GM12874 (cell line): ENCODE results near the gene PNPLA8.
A peak's percentile ranks its signal among the peaks of the same experiment; 100 is the strongest.

Experiments used
- TF ChIP-seq, protein P1 (sequence below): IDR thresholded peaks from 2 replicates; pipeline ENCODE4 v1.5.1; 2011; ENCODE audit warnings: low read depth, mild to moderate bottlenecking, control low read depth, low read length, moderate library complexity; ENCODE audit not compliant: insufficient read depth

Gene PNPLA8

DNA sequence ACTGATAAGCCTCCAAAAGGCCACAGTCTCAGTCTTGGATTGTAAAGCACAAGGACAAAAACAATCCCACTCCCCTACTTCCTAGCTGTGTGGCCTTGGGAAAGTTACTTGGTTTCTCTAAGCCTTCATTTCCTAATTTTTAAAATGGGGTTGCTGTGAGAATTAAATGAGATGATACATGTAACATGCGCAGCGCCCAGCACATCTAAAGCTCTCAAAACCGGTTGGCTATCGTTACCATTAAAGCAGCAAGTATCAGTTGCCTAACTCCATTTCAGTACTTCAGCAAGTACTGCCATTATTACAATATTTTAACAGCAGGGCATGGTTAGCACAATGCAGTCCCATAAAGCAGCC lies 71.6 kb downstream of the PNPLA8 start:
- TF ChIP-seq, protein P1, sequence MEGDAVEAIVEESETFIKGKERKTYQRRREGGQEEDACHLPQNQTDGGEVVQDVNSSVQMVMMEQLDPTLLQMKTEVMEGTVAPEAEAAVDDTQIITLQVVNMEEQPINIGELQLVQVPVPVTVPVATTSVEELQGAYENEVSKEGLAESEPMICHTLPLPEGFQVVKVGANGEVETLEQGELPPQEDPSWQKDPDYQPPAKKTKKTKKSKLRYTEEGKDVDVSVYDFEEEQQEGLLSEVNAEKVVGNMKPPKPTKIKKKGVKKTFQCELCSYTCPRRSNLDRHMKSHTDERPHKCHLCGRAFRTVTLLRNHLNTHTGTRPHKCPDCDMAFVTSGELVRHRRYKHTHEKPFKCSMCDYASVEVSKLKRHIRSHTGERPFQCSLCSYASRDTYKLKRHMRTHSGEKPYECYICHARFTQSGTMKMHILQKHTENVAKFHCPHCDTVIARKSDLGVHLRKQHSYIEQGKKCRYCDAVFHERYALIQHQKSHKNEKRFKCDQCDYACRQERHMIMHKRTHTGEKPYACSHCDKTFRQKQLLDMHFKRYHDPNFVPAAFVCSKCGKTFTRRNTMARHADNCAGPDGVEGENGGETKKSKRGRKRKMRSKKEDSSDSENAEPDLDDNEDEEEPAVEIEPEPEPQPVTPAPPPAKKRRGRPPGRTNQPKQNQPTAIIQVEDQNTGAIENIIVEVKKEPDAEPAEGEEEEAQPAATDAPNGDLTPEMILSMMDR = no peak

DNA sequence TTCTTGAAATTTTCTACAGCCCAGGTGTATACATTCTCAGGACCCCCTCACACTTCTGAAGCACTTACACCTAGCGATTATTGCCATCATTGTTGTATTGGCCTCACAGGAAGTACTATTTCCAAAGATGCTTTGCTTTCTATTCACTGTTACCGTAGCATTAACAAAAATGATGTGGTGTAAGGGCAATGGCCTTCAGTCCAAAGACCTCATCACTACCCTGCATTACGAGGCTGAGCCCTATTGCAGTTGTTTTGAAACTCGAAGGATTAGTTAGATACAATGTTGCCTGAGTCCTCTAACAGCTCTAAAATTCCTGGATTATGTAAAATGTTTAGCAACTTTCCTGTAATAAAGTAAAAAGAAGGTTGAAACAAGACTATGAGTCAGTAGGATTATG lies 72.6 kb downstream of the PNPLA8 start:
- TF ChIP-seq, protein P1 = no peak

DNA sequence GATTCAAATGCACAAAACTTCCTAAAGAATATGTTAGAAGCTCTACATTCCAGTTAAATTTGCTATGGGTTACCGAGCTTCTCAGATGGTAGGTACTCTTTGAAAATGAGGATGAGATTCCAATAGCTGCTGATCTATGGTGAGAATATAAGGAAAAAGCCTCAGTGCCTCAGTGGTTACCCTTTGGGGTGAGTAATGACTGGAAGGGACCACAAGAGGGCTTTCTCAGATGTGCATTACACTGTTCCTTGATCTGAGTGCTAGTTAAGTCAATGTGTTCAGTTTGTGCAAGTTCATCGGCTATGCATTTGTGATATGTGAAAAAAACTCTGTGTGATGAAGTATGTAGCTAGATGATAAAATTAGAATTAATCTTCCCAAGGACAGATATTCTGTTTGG lies 73.2 kb downstream of the PNPLA8 start:
- TF ChIP-seq, protein P1 = peak; percentile 59

DNA sequence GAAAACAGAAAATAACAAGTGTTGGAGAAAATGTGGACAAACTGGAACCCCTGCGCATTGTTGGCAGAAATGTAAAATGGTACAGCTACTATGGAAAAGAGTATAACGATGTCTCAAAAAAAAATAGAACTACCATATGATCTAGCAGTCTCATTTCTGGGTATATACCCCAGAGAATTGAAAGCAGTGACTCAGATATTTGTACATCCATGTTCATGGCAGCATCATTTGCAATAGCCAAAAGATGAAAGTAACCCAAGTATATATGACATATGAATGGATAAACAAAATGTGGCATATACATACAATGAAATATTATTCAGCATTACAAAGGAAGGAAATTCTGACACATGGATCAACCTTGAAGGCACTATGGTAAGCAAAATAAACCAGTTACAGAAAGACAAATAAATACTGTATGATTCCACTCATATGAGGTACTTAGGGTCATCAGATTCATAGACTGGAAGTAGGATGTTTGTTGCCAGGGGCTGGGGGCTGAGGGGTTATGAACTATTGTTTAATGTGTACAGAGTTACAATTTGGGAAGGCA lies 74.6 kb downstream of the PNPLA8 start:
- TF ChIP-seq, protein P1 = no peak

DNA sequence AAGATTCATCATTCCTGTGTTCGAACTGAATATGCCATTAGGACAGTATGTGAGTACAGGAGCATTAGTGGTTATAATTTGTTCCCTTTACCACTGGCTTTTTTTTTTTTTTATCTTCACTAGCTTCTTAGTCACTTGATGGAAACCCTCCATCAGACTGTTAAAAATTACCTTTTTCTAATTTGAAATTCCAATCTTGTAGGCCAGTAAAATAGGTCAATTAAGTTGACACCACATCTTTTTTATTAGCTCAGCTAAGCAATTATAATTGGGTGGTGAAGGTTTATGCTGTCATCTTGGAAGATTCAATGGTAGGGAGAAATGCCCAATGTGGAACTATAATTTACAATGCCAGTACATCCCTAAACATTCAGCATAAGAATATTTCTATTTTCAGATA lies 75.8 kb downstream of the PNPLA8 start:
- TF ChIP-seq, protein P1 = no peak

DNA sequence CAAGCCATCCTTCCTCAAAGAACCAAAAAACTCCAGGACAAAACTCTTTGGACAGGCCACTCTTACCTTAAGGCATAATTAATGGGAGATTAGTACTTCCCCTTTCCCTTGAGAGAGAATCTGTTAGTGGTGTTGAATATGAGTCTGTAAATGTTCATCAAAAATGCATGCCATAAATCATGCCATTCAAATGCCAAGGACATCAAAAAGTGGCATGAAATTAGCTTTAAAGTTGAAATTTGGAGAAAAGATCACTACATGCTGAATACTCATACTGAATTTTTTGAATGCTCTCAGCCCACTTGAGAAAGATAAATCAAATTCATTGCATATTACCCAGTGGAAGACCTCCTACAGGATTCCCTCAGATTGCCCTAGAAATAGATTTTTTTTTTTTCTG lies 76.4 kb downstream of the PNPLA8 start:
- TF ChIP-seq, protein P1 = no peak

DNA sequence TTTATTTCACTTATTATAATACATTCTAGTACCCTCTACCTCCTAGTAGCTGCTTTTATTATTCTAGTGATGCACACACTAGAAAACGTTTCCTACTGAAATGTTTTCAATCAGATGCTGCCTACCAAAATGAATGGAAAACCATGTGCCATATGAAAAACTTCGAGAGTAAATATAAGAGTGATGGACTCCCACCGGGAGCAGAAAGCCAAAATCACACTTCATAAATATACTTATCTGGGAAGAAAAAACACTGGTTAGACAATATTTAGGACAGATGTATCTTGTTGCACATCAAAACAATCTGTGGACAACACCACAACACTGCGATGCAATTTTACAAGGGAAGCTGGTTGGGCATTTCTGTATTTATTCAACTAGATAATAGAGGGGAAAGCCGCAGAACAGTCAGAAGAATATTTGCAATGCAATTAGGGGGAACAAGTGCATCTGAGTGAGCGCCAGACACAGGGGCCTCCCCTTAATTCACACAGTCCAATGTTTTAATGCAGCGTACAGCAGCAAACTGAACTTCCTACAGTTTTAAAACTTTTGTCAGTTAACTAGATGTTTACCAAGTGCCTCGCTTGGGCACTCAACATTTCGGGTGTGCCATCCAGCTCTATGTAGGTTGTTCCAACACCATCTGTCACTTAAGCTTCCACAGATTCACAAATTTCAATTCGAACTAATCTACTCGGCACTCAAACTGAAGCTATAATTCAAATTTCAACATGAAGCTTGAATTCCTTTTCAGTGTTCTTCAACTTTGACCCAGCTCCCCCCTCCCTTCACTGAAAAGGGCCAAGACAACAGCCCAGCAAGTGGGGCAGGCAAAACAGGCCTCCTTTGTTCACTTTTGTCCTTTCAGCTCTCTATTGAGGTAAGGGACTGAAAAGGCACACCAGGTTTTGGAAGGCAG lies 77.1 kb downstream of the PNPLA8 start:
- TF ChIP-seq, protein P1 = no peak
